ENCODE data around the gene ZER1. TPM values are rescaled to one million over a fixed set of nuclear protein-coding genes. Genes with fewer than 3 reads are reported as not detected.

ZER1 gene
- total and polyA plus RNA-seq, 2 experiments from 2014 or later, result 74.1 to 89.6 TPM

GRCh38 chr9:128765499-128765898 lies 6.2 kb downstream of the ZER1 start:
- Histone ChIP-seq H3K4me3 (no peak overlapping the region), H3K27ac (no peak overlapping the region), H3K36me3 (no peaks in the 10 kb centered on the region), H3K4me1 (ENCODE audit: low read depth) (peaks cover under 1% of the 10 kb centered on the region), H3K9me3 (ENCODE audit: low read depth) (no peaks in the 10 kb centered on the region), H3K27me3 (no peaks in the 10 kb centered on the region)
- DNase-seq (ENCODE audit: low read depth in 1 of 2, low spot score in 1 of 2), result no peak
- TF ChIP-seq CTCF (IDR thresholded peaks at IDR 0.05; ENCODE audit: low read depth, low read length), result no peak

GRCh38 chr9:128764361-128764760 lies 7.4 kb downstream of the ZER1 start:
- no peak overlapping the region for H3K4me3 ChIP-seq
- no peaks in the 10 kb centered on the region for H3K9me3 ChIP-seq (ENCODE audit: low read depth)
- no peak overlapping the region for H3K27ac ChIP-seq
- H3K4me1 ChIP-seq (ENCODE audit: low read depth), result no peaks in the 10 kb centered on the region
- TF ChIP-seq CTCF (IDR thresholded peaks at IDR 0.05; ENCODE audit: low read depth, low read length), result no peak
- no peaks in the 10 kb centered on the region for H3K36me3 ChIP-seq
- no peaks in the 10 kb centered on the region for H3K27me3 ChIP-seq
- no peak for DNase-seq (ENCODE audit: low read depth in 1 of 2, low spot score in 1 of 2)

DNA sequence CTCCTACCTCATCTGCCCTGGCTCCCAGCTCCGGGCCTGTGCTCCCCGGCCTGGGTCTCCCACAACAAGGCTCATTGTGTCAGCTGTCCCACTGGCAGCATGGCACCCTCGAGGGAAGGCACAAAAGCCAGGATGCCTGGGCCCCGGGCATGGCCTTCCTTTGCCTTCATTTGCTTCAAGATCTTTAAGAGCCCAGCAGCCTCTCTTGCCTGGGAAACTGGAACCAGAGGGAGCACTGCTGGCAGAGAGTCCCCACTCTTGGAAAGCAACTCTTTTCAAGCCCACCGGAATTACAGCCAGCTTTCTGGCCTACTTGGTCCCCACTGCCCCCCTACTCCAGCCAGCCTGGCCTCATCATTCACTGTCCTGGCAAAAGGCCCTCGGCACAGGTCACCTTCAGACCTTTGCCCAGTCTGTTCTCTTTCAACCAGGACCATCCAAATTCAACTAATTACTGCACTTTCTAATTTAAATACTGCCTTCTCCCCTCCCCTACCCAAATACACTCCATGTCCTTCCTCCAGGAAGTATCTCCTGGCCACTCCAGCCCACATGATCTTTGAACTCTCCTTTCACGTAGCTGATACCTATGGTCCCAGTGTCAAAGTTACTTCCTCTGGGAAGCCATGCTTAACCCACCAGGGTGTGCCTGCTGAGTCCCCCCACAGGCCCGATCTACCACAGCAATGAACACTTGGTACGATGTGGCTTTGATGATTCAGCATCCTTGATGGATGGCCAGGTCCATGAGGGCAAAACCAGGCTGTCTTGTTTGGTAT lies 8.9 kb downstream of the ZER1 start:
- no peaks in the 10 kb centered on the region for H3K36me3 ChIP-seq
- H3K9me3 ChIP-seq (ENCODE audit: low read depth), result no peaks in the 10 kb centered on the region
- TF ChIP-seq CTCF (IDR thresholded peaks at IDR 0.05; ENCODE audit: low read depth, low read length), result no peak

GRCh38 chr9:128757602-128758001 lies 14.1 kb downstream of the ZER1 start:
- H3K4me3 ChIP-seq, result no peak overlapping the region
- no peak for DNase-seq (ENCODE audit: low read depth in 1 of 2, low spot score in 1 of 2)
- peaks cover 6% of the 10 kb centered on the region for H3K36me3 ChIP-seq
- H3K9me3 ChIP-seq (ENCODE audit: low read depth), result no peaks in the 10 kb centered on the region
- no peak for TF ChIP-seq CTCF (IDR thresholded peaks at IDR 0.05; ENCODE audit: low read depth, low read length)
- no peaks in the 10 kb centered on the region for H3K4me1 ChIP-seq (ENCODE audit: low read depth)
- H3K27me3 ChIP-seq, result no peaks in the 10 kb centered on the region
- no peak overlapping the region for H3K27ac ChIP-seq

More for the DNA sequence above, 8.9 kb downstream of the ZER1 start:
- no peak for DNase-seq (ENCODE audit: low read depth in 1 of 2, low spot score in 1 of 2)
- H3K27me3 ChIP-seq, result no peaks in the 10 kb centered on the region
- no peaks in the 10 kb centered on the region for H3K4me1 ChIP-seq (ENCODE audit: low read depth)
- no peak overlapping the region for H3K27ac ChIP-seq
- no peak overlapping the region for H3K4me3 ChIP-seq

DNA sequence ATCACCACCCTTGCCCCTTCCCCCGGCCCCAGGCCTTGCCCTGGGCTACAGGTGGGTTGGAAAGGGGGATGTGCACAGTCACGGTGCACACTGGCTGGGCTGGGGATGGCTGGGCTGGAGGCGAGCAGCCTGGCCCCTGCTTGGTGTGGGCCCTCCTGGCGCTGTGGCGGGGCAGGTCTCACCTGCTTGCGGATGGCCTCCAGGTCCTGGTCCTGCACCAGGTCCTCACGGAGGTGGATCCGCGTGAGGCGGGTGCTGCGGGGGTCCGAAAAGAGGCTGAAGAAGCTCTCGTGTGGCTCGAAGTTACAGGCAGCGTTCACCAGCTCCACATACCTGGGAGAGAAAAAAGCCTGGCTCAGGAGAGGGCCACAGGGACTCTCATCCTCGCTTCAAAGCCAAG lies 18.1 kb downstream of the ZER1 start:
- Histone ChIP-seq H3K4me1 (ENCODE audit: low read depth) (no peaks in the 10 kb centered on the region), H3K27me3 (no peaks in the 10 kb centered on the region), H3K27ac (no peak overlapping the region), H3K4me3 (no peak overlapping the region), H3K9me3 (ENCODE audit: low read depth) (no peaks in the 10 kb centered on the region), H3K36me3 (peaks cover 22% of the 10 kb centered on the region)
- DNase-seq (ENCODE audit: low read depth in 1 of 2, low spot score in 1 of 2), result no peak
- no peak for TF ChIP-seq CTCF (IDR thresholded peaks at IDR 0.05; ENCODE audit: low read depth, low read length)
